HG02852 (cell line): ENCODE results near the gene NUP50.

Source experiments
- ATAC-seq: cut with Tn5 transposase; IDR thresholded peaks from one replicate; pipeline ENCODE4 v1.9.1; 2021; ENCODE audit warnings: mild to moderate bottlenecking, moderate library complexity; ENCODE audit not compliant: unreplicated experiment

NUP50 gene

DNA sequence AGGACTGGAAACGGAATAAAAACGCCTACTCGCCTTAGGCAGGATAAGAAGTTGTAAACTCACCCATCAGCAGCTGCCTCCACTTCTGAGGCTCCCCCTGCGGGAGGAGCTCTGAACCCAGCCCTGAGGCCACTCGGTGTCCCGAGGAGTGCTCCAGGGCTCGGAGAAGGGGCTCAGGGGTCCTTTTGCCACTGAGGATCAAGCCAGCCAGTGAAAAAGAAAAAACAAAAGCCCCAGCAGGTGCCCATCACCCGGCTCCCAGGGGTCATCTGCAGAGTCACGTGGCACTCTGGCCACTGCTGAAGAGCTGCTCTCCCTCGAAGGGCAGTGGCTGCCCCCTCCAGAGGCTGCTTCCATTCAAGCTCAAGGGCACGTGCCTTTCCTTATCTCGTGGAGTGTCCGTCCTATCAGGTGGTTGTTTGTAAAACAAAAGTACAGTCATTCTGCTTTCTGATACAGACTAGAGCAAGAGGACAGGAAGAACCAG is 29.0 kb downstream of the NUP50 start:
- no peak for ATAC-seq

DNA sequence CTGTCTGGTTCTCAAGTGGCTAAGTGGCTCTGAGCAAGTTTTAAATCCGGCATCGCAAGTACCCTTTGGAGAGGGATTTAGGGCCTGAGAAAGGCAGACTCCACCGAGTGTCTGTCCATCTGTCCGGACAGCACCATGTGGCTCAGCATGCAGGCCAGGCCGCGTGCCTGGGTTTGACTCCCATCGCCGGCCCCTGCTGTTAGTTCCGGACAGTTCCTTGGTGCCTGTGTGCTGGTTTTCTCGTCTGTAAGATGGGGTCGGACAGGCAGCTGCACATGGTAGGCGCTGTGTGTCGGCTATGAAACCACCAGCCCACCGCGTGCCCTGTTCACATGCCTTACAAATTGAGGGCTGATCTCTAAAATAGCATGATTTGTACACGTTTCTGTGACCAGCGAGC is 31.0 kb downstream of the NUP50 start:
- ATAC-seq: no peak

DNA sequence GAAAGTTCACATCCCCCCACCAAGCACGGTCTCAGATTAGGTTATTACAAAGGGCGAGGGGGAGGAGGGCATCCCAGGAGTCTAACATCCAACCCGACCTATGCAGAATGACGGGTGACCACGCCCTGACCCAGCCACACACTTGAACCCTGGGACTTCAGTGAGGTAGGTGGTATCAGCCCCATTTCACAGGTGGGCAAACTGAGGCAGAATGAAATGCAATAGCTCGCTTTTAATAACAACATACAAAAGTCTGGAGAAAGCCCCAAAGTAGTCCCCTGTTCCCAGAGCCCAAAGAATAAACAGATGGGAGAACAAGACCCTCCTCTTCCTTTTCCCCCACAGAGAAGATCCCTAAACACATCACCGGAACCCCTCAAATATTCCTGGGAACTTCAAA is 31.9 kb downstream of the NUP50 start:
- ATAC-seq: no peak

DNA sequence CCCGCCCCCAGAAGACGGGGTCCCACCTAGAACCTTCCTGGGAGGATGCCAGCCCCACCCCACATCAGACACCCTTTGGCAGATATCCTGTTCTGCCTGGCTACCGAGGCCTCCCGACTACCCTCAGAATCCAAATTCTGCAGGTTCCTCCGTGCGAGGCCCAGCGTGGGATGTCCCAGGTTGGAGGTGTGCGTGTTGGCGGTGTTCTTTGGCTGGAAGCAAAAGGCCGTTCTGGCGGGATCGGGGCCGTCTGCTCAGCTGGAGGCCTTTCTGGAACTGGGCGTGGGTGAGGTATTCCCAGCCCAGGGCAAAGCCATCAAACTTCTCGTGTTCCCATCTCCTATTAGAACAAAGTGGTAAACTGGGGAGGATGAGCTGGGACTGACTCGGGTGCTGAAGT is 32.6 kb downstream of the NUP50 start:
- ATAC-seq: no peak

DNA sequence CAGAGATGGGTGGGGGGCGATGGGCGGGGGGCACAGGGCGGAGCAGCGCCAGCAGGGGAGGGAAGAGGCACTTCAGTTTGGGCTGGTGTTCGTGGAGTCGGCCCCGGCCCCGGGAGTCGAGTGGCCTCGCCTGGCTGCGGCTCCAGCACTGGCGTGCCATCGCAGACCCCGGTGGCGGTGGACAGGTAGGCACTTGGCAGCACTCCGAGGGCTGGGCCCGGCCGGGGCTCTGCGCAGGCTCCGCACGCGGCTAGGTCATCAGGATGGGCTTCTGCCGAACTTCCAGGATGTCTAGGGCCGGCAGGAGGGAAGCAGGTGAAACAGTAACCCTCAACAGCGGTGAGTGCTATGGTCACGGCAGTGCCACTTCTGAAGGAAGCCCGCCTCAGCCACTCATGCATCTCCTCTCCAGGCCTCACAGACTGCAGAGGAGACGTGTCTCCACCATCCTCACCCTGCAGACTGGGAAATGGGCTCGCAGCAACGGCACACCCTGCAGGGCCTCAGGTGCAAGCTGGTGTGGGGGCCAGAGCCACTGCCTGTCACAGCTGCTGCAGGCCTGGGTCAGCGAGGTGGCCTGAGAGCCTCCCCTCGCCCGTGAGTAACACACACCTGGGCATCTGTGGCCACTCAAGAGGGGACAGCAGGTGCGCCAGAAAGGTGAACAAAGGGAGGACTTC is 33.3 kb downstream of the NUP50 start:
- ATAC-seq: no peak

DNA sequence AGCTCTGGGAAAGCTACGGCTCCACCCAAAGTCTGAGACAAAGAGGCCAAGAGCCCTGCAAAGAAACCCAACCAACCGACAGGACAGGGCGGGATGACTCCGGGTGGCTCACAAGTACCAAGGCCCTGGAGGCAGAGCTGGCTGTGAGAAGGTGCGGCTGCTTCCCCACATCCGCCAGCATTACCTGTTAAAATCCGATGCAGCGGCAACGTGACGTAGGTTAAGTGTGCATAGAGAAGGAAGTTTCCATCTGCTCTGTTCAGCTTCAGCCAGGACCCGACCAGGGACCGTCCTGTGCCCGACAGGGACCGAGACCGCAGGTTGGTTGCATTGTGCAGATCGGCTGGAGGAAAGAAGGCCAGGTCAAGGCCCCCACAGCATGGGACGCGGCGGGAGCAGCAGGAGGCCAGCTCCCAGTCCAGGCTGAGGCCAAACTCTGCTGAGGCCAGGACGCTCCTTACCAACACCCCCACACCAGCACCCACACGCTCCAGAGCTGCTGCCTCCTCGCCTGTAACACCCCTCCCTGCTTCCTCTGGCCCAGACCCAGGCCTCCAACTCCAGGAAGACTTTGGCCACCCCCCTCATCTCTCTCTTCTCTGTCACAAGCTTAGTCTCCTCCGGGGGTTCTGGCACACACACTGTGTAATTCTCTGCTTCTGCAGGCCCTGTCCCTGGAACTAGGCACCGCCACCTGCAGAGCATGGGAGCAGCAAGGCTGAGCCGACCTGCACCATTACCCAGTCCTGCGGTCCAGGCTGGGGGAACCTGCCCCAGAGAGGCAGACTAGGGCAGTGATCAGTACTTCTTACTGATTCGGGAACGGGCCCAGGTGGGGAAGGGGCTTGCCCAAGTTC is 34.1 kb downstream of the NUP50 start:
- no peak for ATAC-seq

DNA sequence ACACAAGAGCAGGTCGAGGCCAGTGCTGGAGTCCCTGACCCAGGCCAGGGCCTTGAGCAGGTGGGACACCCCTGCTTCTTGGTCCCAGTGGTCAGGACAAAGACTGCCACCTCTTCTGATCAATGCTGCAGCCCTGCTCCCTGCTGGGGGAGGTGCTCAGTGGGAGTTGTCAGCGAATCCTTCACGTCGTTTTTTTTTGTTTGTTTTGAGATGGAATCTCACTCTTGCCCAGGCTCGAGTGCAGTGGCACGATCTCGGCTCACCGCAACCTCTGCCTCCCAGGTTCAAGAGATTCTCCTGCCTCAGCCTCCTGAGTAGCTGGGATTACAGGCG is 34.7 kb downstream of the NUP50 start:
- ATAC-seq: no peak

DNA sequence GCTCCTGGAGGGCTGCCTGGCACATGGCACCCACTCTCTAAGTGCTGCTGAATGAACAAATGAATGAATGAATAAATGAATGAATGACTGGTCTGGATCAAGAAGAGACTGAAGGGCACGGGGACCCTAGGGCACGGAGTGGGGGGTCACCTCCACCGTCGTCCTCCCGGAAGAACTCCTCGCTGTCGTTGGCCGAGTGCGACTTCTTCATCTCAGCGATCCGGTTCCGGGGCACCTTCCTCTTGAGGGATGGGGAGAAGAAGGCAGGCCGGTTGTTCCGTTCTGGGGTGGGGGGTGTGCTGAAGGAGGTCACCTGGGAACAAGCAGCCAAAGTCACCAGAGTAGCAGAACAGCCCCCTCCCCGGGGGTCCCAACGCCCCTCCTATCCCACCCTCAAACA is 36.0 kb downstream of the NUP50 start:
- no peak for ATAC-seq

DNA sequence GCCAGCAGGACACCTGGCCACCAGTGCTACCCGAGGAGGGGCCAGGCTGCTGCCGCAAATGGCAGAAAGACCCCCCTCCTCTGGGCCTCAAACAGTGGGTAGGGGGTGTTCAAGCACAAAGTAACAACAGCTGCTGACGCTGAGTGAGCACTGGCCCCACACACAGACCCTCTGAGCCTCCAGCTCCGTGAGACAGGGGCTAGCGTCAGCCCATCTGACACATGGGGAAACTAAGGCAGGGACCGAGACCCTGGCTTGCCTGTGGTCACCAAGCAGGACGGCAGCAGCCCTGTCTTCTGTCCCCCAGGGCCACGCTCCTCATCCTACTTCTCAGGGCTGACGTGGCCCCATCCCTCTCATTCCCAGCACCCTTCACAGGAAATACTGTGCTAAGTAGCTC is 36.5 kb downstream of the NUP50 start:
- ATAC-seq: no peak

DNA sequence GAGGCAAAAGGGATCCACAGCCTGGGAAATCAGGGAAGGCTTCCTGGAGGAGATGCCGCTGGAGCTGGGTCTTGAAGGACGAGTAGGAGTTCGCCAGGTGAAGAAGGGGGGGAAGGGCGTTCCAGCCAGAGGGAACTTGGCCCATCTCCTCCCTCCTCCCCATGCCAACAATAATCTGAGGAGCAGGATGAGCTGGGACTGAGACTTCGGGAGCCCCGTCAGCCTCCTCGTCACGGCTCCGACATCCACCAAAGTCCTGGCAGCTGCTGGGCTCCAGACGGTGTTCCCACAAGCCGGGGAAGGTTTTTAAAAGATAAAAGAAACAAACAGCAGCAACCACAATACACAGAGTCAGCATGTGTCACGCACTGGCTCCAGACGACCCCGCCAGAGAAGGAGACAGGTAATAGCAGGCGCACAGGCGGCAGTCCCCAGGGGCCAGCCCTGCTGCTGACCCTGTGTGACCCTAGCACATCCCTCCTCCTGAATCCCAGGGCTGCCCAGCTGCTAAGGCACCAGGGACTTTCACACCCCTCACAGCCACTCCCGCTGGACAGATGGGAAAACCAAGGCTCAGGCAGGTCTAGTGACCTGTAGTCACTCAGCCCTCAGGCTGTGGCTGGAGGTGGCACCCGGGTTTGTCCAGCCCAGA is 37.3 kb downstream of the NUP50 start:
- no peak for ATAC-seq

DNA sequence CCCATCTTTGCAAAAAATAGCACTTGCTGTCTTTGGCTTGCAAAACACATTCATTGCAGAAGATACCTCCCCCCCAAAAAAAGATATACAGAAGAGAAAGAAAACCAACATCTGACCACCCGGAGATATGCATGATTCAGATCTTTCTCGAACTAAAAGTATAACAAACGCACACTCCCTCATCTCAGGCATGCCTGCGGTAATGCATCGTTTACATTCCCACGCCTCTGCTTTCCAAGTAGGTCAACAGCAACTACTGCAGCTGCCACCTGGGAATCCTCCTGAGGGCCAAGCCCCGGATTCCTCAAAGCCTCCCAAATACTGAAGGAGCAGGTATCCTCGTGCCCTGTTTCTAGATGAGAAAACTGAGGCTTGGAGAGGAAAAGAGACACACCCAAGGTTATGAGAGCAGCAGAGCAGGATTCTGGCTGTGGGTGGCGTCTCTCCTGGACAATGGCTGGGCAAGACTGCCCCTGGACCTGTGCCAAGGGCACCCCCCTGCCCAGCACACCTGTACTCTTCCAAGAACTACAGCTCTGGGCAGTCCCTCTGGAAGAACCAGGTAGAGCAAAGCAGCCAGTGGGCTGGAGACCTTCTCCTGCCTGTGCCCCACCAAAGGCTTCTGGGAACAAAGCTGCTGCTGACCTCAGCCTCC is 38.1 kb downstream of the NUP50 start:
- ATAC-seq: no peak

DNA sequence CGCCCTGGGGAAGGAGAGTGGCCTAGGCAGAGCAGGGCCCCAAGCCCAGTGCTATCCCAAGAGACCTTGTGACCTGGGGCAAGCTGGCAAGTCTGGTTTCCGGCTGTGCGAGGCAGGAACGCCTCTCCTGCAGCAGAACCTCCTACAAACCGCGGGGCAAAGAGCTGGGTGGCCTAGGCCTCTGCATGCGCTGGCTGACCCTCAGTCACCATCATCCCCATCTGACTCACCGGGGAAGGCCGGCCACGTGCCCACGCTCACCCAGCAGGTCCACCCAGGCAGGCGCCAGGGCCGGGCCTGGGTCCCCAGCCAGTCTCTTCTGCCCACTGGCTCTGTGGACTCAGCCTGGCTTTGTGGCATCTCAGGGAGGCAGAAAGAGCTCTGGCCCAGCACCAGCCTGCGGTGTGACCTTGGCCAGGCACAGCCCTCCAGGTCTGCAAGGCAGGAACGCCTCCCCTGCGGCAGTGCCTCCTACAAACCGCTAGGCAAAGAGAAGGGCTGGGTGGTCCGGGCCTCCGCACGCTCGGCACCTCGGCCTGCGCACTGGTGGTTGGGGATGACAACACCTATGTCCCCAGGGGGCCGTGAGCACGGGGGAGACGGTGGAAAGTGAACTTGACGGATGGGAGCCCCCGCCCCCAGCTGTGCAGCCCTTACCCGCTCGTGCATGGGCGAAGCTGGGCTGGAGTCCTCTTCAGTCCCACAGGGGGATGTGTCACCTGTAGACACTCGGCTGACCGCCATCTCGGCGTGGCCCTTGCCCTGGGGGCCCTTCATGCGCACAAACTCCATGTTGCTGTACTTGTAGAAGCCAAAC is 38.8 kb downstream of the NUP50 start:
- ATAC-seq: no peak

DNA sequence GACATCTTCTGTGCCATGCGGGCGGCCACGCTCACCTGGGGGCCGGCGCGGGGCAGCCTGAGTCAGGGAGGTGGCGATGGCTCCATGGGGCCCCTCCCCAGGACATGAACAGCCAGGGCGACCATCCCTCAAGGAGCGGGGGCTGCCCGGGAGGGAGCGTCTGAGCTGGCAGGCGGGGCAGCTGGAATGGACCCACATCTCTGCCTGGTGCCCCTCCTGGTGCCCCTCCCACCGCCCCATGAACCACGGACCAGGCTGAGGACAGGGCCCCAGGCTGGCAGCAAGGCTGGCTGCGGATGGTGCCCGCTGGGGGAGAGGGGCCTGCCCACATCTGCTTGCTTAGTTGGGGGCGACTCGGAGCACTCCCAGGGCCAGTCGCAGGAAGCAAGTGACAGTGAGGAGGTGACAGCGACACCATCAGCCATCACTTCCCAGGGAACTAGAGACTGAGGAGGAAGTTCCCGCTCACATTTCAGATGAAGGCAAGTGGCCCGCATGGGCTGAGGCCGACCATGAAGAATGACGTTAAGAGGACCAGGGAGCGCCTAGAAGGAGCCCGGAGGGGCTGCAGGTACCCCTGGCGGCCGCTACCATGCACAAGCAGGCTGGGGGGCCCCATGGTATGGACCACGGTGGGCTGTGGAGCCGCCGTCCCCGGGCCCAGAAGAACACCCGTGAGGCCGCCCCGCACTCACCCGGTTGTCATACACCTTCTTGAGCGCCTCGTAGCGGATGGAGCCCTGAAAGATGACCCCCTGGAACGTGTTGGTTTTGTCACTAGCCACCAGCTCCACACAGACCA is 39.6 kb downstream of the NUP50 start:
- ATAC-seq: no peak

DNA sequence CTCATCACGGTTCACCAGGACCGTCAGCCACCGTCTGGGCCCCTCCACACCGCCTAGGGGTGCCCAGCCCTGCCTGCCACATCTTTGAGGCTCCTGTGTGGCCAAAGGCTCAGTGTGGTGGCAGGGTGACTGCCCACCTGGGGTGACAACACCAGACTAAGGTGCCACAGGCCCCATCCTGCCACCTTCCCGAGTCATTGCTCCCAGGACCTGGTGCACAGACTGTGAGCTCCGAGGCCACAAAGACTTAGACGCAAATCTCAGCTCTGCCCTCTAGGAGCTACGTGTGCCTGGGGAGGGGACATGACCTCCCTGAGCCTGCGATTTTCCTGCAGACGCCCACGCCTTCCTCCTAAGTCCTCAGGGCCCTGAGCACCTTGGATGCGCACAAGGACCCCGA is 40.5 kb downstream of the NUP50 start:
- ATAC-seq: no peak

DNA sequence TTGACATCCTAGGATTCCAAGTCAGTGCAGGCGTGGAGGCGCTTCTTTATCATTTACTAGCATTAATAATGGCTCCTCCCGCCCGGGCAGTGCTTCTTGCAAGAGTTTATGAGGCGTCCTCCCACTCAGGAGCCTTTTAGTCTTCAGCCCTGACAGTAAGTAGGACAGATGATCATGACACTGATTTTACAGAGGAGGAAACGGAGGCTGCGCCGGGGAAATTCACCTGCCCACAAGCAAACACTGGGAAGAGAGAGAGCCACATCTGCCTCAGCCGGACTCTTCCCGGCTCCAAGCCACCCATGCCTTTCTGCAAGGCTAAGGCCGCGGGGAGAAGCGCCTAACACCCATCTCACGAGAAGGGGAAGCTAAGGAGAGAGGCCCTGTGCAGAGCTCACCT is 41.1 kb downstream of the NUP50 start:
- no peak for ATAC-seq

DNA sequence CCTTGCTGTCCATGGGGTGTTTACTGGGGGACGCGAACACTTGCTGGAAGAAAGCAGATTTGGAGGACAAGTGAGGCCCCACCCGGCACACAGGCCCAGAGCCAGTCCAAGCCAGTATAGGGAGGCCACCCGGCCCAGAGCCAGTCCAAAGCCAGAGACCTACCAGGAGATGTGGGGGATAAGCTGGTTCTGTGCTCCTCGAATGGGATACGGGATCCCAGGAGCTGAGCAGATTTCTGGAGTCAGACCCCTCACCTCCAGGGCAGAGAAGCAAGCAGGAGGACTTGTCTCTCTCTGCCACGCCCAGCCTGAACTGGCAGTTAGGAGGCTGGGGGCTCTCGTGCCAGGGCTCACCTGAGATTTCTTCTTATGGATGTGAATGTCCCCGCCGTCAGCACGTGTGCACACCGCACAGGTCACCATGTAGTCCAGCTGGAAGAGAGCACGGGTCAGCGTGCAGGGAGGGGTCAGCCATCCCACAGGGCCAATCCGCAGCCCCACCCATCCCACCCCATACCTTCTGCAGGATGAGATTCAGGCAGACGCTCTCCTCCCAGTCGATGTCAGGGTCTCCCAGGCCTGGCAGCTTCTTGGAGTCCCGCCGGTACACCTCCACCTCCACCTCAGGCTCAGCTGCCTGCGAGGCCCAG is 41.7 kb downstream of the NUP50 start:
- ATAC-seq: no peak

DNA sequence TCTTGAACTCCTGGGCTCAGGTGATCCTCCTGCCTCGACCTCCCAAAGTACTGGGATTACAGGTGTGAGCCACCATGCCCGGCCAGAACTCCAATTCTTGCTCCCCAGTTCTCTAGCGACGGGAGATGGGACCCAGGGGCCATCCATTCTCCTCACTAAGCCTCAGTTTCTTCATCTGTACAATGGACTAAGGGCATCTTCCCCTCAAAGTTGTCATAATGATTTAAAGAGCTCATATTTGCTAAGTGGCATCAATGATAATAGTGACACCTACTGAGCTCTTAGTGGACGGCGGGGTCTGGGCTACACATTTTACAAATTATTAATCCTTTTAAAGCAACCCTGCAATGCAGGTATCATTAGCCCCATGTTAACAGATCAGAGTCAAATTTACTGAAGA is 42.5 kb downstream of the NUP50 start:
- no peak for ATAC-seq

DNA sequence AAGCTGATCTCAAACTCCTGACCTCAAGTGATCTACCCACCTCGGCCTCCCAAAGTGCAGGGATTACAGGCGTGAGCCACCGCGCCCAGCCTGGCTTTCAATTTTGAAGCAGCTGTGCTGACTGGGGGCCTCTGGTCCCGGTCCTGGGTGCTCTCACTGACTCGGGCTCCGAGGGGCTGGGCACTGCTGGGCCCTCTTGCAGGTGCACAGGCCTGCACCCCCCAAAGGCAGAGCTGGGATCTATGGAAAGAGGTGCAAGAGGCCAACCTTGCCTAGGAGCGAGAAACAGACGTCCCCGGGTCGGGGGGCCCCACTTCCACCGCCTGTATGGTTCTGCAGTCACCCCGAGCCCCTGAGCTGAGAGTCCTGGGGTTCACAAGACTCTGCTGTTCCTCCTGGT is 43.8 kb downstream of the NUP50 start:
- ATAC-seq: no peak

DNA sequence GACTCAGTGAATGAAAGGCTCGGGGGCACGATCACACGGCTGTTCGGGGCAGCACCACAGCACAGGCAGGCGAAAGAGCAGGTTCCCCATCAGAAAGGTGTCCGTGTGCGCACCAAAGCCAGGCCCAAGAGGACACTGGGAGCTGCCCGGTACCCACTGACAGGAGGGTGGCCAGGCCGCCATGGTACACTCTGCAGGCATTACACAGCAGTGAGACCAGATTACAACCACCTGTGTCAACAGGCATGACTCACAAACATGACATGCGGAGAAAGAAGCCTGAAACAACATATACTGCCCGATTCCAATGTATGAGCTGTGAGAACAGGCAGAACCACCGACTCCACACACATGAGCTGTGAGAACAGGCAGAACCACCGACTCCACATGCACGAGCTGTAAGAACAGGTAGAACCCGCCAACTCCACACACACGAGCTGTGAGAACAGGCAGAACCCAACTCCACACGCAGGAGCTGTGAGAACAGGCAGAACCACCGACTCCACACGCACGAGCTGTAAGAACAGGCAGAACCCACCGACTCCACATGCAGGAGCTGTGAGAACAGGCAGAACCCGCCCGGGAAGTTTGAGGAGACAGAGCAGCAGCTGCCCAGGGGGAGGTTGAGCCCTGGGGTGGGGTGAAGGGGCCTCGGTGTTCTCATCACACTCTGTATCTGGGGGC is 44.4 kb downstream of the NUP50 start:
- ATAC-seq: no peak
